ELF-1 (cell line): ENCODE measurements around the gene CCNL2.

Experiments
- DNase-seq: peaks from one replicate; pipeline ENCODE4 v3.0.0-alpha.2; 2016; ENCODE audit warnings: low read depth, low spot score

CCNL2 gene

DNA sequence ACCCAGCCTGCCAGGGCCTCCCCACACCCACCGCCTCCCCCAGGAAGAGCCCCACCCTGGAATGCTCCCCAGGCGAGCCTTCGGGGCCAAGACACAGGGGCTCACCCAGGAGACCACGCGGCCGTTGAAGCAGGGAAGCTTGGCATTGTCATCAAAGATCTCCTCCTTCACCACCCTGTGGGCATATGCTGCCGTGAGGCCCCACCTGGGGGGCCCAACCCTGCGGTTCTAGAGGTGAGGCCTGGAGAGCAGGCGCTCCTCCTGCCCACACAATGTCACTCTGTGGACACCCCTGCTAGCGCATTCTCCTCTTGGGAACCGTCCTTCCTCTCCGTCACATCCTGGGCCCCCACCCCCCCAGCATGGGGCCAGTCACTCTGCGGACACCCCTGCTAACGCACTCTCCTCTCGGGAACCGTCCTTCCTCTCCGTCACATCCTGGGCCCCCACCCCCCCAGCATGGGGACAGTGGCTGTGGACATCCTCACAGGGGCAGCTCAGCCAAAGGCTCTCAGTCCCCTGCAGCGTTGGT, 56.5 kb downstream of the CCNL2 start:
- DNase-seq = no peak

DNA sequence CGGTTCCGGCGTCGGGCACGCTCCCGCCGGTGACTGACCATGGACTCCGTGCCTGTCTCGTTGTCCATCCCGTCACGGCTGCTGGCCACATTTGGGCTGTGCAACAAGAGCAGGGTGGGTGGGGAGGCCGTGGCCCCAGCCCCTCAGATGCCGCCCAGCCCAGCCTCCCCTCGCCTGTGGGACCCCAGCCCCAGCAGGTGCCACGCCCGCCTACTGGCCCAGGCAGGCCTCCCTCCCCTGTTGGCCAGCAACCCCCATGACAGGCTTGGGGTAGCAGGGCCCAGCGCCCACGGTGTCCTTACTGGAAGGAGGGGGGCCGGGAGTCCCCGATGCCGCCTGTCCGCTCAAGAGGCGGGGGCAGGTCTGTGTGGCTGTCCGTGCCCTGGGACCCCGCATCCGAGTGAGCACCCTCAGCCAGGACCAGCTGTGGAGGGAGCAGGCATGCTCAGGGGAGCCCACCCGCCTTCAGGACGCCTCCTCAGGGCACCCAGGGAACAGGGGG, 57.0 kb downstream of the CCNL2 start:
- DNase-seq = no peak

DNA sequence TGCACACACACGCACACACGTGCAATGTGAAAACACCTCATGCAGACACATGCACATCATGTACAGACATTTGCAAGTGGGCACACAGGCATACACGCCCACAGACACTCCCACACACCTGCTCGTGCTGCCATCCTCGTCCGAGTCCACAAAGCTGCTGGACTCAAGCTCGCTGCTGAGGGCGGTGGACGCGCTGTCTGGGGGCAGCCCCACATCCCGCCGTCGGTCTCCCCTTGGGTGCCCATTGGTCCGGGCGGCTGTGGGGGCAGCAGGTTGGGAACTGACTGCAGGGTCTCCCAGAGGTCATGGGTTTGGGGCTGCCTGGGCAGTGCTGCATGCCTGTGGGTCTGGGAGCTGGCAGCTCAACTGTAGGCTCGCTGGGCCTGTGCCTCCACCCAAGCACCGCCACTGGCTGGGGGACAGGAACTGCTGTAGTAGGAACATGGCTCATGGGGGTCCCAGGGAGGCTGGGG, 57.5 kb downstream of the CCNL2 start:
- DNase-seq = no peak

DNA sequence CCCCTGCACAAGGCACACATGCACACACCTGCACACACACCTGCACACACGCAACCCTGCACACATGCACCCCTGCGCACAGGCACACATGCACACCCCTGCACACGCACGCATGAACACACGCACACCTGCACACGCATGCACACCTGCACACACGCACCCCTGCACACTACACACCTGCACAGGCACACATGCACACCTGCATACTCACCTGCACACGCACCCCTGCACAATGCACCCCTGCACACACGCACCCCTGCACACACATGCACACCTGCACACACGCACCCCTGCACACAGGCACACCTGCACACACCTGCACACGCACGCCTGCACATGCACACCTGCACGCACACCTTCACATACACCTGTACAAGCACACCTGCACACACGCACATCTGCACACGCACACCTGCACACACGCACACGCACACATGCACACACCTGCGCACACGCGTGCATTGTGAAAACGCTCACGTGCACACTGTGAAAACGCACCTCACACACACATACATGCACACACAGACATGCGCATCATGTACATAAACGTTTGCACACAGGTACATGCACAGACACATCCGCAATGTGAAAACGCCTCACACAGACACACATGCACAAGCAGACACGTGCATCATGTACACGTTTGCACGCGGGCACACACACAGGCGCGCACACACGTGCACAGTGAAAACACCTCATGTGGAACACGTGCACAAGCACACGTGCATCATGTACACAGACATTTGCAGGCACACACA, 58.2 kb downstream of the CCNL2 start:
- DNase-seq = no peak

DNA sequence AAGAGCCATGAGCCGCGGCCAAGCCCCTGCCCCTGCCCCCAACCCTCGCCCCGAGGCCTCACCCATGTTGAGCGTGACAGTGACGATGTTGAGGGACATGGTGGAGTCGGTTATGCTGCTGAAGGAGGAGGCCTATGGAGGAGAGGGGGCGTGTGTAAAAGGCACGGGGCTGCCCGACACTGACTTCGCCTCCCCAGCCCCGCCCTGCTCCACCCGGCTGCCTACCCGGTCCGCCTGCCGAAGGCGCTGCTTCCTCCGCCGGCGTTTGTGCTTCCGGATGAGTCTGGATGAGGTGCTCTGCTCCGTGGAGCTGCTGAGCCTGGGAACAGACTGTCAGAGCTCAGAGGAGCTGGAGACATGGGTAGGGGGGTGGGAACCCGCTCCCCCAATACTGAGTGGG, 59.0 kb downstream of the CCNL2 start:
- no peak for DNase-seq

DNA sequence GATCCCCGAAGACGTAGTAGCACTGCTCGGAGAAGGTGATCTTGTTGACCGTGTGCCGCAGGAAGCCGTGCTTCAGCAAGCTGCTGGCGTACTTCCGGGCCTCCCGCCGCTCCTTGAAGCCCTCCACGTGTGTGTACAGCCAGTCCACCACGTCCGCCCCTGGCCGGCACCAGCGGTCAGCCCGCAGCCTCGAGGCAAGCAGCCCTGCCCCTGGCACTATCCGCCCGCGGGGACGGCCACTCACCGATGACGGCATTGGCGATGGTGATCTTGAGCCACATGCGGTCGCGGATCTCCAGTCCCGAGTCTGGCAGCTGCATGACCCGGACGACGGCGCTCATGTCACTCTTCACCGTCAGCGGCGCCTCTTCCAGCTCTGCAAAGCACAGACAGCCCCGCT, 60.9 kb downstream of the CCNL2 start:
- no peak for DNase-seq

DNA sequence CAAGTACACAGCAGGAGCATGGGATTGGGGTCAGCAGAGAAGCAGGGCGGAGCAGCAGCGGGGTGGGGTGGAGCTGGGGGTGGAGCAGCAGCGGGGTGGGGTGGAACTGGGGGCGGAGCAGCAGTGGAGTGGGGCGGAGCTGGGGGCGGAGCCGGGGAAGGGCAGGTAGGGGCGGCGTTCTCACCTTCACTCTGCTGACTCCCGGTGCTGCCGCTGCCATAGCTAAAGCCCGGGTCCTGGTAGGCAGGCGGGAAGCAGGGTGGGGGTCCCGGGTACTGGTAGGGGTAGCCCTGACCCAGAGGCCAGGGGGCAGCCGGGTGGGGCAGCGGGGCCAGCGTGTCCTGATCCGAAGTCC, 61.4 kb downstream of the CCNL2 start:
- no peak for DNase-seq

DNA sequence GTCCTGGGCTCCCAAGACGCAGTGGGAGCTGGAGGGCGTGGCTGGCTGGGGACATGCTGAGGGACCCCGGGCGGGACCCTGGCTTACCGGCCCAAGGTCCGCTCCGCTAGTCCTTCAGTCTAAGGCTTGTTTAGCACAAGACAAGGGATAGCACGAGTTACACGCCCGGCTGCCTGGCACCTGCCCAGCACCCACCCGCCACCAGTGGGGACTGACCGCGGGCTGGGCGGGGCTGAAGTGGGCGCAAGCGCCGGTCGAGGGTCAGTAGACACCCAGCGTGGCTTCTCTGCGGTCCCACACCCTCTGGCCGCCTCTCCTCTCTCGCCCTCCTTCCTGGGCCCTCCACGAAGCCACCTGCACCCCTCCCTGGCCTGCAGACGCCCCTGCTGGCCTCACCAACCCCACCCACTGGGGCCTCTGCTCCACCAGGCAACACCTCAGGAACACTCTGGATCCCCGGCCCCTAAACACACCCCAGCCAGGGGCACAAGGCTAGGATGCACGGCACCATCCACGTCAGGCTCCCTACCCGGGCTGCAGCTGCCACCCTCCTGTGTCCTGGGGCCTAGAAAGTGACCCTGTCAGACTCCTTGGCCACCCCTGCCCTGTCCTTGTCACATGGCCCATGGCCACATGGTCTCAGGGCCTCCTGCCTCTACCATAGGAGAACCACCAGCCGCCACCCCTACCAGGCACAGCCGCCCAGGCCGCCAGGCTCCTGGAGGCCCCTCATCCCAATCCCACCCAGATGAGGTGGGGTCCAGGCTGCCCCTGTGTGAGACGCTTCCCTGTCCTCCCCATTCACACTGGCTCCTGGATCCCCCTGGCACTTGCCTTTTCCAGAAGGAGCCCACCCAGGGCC, 62.0 kb downstream of the CCNL2 start:
- no peak for DNase-seq

DNA sequence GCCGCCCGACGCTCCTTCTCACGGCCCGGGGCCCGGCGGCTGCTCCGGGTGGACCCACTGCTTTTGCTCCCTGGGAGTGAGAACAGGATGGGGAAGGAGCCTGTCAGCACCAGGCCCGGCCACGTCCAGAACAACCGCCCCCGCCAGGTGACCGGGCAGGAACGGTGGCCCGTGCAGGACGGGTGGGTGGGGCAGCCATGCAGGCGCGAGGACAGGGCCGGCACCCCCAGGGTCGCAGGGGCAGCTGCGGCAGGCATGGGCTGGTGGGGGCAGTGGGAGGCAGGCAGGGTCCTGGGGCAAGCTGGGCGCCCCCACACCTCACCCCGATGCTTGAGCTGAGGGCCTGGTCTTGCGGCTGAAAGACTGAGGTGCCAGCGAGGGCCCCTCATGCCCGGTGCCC, 62.7 kb downstream of the CCNL2 start:
- no peak for DNase-seq

DNA sequence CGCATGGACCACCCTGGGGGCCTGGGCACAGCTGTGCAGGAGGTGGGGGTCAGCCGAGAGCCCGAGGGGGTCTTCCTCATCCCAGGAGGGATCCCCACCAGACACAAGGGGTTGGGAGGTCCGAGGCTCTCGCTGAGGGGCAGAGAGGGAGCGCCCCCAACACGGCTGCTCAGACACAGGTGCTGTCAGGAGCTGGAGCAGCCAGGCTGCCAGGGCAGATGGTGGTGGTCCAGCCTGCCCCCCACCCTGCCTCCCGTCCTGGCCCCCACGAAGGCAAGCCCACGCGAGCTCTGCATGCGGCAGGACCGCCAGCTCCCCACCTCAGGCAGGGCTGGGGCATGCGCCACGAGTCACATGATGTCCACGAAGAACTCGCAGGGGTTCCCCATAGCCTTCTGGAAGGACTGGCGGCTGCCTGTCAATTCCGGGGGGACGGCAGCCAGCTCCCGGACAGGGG, 63.3 kb downstream of the CCNL2 start:
- no peak for DNase-seq
